Lower lobe of right lung (tissue), 2 donors: Measurements from ENCODE around the gene TMEM220. TPM values are rescaled to one million over a fixed set of nuclear protein-coding genes. Genes with fewer than 3 reads are reported as not detected.

Experiments
- ATAC-seq, 2 donors: fragments of 200-7000 bp; cut with Tn5 transposase; one replicate each; pipeline ENCODE4 v1.9.1; 2020 to 2022; ENCODE audit warnings: mild to moderate bottlenecking in 2 of 2, moderate library complexity in 2 of 2
- DNase-seq: peaks from one replicate; pipeline ENCODE4 v3.0.0-alpha.2; 2020
- H3K27ac ChIP-seq: fragments of 200-600 bp; one replicate; pipeline ENCODE4 v1.8.0; 2022
- H3K27me3 ChIP-seq: fragments of 200-600 bp; one replicate; pipeline ENCODE4 v1.8.0; 2022; ENCODE audit warnings: low read depth
- H3K36me3 ChIP-seq: fragments of 200-600 bp; one replicate; pipeline ENCODE4 v1.8.0; 2022; ENCODE audit warnings: mild to moderate bottlenecking
- H3K4me1 ChIP-seq: fragments of 200-600 bp; one replicate; pipeline ENCODE4 v1.8.0; 2022
- H3K4me3 ChIP-seq: fragments of 200-600 bp; one replicate; pipeline ENCODE4 v1.8.0; 2022; ENCODE audit warnings: mild to moderate bottlenecking
- H3K9me3 ChIP-seq: fragments of 200-600 bp; one replicate; pipeline ENCODE4 v1.8.0; 2022
- intact Hi-C: fragments of 100-400 bp; cut with DNase I; formaldehyde crosslinking; loops from one replicate; pipeline ENCODE4 v1.11.0; 2022
- total RNA-seq: library from RNA; stranded (reverse); fragmentation: NEBNext Ultra II Directional; extraction: Animal tissue kit (Norgen Biotek cat#: 25700); gene quantifications from one replicate; pipeline ENCODE4 v1.2.1, GENCODE V29; 2021
- TF ChIP-seq, protein P1 (sequence below): fragments of 200-600 bp; IDR thresholded peaks from one replicate; pipeline ENCODE4 v1.8.0; 2022; ENCODE audit warnings: antibody characterized with exemption, mild to moderate bottlenecking
- donor health status: DM: no; HTN: yes; CAD: no; lungs with severe emphysema.

Gene TMEM220
- total RNA-seq, 1 donor from 2014 or later, result 10.8 TPM

DNA sequence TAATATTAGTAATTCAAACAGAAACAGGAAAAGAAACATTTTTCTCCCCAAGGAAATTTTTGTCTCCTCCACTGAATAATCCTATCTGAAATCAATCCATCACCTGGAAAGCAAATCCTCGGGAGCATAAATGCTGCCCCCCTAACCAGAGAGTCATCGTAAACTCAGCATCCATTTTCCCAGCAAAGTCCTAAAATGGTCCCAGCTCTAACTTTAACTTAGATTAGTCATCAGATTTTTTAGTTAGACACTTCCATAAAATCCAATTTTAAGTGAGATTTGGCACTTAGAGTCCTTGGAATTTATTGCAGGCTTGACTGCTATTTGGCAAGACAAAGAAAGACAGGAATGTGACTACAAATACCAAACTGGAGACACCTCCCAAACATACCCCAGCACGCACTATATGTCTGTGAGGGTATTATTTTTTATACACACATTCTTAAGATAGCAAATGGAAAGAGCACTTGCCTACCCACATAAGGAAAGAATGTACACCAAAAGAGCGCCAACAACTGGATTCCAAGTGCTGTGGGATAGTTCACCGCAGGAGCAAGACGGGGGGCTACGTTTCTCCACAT lies 47.9 kb downstream of the TMEM220 start:
- Histone ChIP-seq H3K27me3 (no peaks in the 10 kb centered on the region), H3K4me3 (no peak overlapping the region), H3K27ac (no peak overlapping the region), H3K36me3 (peaks cover 89% of the 10 kb centered on the region), H3K9me3 (no peaks in the 10 kb centered on the region), H3K4me1 (no peaks in the 10 kb centered on the region)
- intact Hi-C loops, result no loop called here
- no peak for DNase-seq
- no peak for ATAC-seq
- TF ChIP-seq, protein P1, sequence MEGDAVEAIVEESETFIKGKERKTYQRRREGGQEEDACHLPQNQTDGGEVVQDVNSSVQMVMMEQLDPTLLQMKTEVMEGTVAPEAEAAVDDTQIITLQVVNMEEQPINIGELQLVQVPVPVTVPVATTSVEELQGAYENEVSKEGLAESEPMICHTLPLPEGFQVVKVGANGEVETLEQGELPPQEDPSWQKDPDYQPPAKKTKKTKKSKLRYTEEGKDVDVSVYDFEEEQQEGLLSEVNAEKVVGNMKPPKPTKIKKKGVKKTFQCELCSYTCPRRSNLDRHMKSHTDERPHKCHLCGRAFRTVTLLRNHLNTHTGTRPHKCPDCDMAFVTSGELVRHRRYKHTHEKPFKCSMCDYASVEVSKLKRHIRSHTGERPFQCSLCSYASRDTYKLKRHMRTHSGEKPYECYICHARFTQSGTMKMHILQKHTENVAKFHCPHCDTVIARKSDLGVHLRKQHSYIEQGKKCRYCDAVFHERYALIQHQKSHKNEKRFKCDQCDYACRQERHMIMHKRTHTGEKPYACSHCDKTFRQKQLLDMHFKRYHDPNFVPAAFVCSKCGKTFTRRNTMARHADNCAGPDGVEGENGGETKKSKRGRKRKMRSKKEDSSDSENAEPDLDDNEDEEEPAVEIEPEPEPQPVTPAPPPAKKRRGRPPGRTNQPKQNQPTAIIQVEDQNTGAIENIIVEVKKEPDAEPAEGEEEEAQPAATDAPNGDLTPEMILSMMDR, result no peak

DNA sequence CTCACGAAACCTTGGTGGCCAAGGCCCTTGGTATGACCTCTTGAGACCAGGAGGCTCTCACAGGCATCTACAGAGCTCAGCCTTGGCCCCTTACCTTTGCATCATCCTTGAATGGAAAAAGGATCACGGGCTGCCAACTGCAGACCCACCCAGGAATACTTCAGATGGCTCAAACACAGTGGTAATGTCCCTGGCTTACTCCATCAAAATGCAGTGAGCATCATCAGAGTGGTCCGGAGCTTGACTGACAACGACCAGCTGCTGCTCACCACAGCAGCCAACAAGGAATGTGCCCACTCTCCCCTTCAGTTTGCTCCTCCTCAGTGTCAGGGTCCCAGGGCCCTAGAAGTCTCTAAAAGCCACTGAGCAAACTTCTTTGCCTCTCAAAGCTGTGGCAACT lies 55.1 kb downstream of the TMEM220 start:
- no peak for DNase-seq
- Histone ChIP-seq H3K36me3 (peaks cover 49% of the 10 kb centered on the region), H3K9me3 (no peaks in the 10 kb centered on the region), H3K27me3 (no peaks in the 10 kb centered on the region), H3K4me3 (no peak overlapping the region), H3K4me1 (no peaks in the 10 kb centered on the region), H3K27ac (no peak overlapping the region)
- TF ChIP-seq, protein P1, result no peak
- no peak for ATAC-seq
- intact Hi-C loops, result no loop called here

DNA sequence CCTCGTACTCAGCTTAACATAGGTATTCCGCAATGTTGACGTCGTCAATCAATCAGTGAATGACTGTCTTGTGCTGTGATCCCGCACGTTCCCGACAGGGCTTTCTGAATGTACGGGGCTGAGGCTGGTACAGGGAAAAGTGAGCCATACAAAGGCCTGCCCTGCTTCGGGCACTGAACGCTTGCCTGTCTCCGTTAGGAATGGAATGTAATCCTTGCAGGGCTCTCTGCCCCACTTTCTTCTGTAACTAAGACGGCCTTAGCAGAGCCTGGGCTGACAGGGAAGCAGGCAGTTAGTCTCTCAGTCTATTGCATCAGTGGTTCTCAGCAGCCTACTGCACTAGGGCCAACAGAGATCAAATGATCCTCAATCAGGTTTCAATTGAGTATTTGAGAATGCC lies 56.5 kb downstream of the TMEM220 start:
- no peak for ATAC-seq

DNA sequence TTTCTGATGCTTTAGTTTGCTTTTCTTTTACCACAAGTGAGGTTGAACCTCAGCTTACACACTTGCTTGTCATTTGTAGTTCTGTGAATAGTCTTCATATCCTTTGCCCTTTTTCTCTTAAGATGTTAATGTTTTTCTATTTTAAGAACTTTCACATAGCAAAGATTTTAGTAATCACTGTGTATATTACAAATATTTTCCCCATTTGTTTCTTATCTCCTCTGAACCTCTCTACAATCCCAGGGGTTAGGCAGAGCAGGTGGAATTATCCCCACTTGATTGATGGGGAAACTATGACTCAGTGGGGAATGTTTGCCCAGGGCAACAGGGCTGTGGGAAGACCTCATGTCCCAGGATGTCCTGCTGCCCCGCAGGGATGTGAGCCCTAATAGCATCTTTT lies 61.0 kb downstream of the TMEM220 start:
- H3K36me3 ChIP-seq, result peaks cover 3% of the 10 kb centered on the region
- DNase-seq, result no peak
- TF ChIP-seq, protein P1, result no peak

More for the DNA sequence above, 56.5 kb downstream of the TMEM220 start:
- TF ChIP-seq, protein P1, result no peak
- no peak overlapping the region for H3K27ac ChIP-seq
- no peaks in the 10 kb centered on the region for H3K9me3 ChIP-seq
- H3K36me3 ChIP-seq, result peaks cover 44% of the 10 kb centered on the region
- no peak for DNase-seq
- intact Hi-C loops, result no loop called here
- no peaks in the 10 kb centered on the region for H3K27me3 ChIP-seq
- H3K4me1 ChIP-seq, result no peaks in the 10 kb centered on the region
- H3K4me3 ChIP-seq, result no peak overlapping the region

DNA sequence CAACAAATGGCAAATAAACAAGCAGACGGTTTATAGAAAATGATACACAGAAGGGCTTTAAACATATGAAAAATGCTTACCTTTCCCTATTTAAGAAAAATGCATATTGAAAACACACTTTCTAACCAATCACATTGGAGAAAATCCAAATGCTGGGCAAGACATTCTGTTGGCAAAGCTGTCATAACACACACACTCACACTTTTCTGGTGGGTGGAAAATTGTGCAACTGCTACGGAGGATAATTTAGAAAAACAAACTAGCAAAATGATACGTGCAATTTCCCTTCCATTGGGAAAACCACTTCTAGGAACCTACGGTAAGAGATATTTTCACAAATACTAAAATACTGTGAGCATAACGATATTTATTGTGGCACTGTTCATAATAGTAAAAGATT lies 62.9 kb downstream of the TMEM220 start:
- DNase-seq, result no peak
- Histone ChIP-seq H3K36me3 (no peaks in the 10 kb centered on the region), H3K9me3 (no peaks in the 10 kb centered on the region), H3K4me1 (no peaks in the 10 kb centered on the region), H3K27ac (no peak overlapping the region), H3K27me3 (no peaks in the 10 kb centered on the region), H3K4me3 (no peak overlapping the region)
- TF ChIP-seq, protein P1, result no peak
- no peak for ATAC-seq
- intact Hi-C loops, result no loop called here

More for the DNA sequence above, 61.0 kb downstream of the TMEM220 start:
- Histone ChIP-seq H3K9me3 (no peaks in the 10 kb centered on the region), H3K27ac (no peak overlapping the region), H3K4me3 (no peak overlapping the region), H3K4me1 (no peaks in the 10 kb centered on the region), H3K27me3 (no peaks in the 10 kb centered on the region)
- intact Hi-C loops, result no loop called here
- no peak for ATAC-seq
